ENCODE measurements around the gene TIMM50.
"Not testable (repeated sequence)": the region's sequence is repeated elsewhere in the genome, so short reads cannot be mapped to it uniquely, and the experiment has no call there.

Gene TIMM50

DNA sequence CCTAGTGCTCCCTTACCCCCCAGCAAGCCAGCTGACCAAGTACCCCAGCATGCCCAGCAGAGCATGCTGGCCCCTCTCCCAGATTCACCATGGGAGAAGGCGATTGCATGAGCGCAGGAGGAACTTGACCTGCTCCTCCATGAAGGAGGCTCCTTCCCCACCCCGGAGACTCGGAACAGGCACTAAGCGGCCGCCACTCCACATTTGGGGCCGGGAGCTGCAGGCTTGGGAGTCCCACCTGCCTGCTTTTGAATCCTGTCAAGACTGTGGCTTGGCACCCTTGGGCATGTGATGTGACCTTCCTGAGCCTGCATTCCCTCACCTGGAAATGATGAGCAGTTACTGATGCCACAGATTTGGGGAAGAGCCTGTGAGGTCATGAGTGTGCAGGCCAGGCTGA lies 12.7 kb upstream of the TIMM50 start:
- no peak for DNase-seq (ENCODE audit: low read depth)
- no peak overlapping the region for H3K4me3 ChIP-seq (ENCODE audit: low read depth, low read length)

DNA sequence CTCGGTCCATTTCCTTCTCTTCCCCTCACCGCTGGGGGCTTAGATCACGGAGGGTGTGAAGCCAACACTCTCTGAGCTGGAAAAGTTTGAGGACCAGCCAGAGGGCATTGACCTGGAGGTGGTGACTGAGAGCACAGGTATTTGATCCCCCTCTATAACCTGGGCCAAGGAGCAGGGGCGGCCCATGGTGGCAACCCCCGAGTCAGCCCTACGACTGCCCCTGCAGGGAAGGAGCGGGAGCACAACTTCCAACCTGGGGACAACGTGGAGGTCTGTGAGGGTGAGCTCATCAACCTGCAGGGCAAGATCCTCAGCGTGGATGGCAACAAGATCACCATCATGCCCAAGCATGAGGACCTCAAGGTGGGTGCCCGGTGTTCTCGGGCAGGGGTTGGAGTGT lies 11.6 kb upstream of the TIMM50 start:
- DNase-seq (ENCODE audit: low read depth), result no peak
- H3K4me3 ChIP-seq (ENCODE audit: low read depth, low read length), result no peak overlapping the region

DNA sequence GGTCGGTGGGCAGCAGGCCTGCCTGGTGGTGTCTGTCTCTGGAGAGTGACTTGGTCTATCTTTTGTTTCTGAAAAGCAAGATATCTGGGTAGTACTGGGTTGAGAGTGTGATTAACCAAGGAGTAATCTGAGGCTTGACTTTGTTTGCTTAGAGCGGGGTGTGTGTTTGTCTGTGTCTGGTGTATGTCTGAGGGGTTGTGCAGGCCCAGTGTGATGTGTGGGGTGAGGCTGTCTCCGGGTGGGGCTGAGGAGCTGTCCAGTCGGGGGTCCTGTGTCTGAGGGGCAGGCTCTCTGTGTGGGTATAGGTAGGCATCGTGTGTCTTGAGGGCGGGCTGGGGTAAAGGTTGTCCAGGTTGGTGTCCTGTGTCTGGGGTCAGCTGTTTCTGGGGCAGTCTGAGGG lies 11.1 kb upstream of the TIMM50 start:
- DNase-seq (ENCODE audit: low read depth), result no peak
- no peak overlapping the region for H3K4me3 ChIP-seq (ENCODE audit: low read depth, low read length)

DNA sequence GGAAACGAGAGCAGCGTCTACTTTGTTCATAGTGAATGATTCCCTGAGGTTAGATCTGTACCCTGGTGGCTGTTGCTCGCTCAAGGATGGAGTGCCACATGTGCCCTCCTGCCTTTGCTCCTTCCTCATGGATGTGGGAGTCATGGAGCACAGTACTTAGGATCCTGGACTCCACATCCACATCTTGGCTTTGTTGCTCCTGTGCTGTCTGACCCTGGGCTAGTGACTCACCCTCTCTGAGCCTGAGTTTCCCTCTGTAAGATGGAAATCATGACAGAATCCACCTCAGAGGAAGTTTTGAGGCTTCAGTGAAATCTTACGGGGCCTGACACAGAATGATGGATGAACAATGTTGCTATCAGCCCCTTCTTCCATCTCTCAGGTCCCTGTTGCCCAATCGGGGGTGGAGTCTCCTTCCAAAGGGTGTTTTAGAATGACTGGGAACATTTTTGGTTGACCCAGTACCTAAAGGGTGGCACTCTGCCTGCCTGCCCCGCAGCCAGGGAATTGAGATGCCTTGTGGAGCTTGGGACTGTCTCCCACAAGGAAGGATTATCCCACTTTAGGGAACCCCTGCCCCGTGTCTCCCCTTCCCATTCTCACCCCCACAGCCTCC lies 9.8 kb upstream of the TIMM50 start:
- no peak for DNase-seq (ENCODE audit: low read depth)
- H3K4me3 ChIP-seq (ENCODE audit: low read depth, low read length), result no peak overlapping the region

DNA sequence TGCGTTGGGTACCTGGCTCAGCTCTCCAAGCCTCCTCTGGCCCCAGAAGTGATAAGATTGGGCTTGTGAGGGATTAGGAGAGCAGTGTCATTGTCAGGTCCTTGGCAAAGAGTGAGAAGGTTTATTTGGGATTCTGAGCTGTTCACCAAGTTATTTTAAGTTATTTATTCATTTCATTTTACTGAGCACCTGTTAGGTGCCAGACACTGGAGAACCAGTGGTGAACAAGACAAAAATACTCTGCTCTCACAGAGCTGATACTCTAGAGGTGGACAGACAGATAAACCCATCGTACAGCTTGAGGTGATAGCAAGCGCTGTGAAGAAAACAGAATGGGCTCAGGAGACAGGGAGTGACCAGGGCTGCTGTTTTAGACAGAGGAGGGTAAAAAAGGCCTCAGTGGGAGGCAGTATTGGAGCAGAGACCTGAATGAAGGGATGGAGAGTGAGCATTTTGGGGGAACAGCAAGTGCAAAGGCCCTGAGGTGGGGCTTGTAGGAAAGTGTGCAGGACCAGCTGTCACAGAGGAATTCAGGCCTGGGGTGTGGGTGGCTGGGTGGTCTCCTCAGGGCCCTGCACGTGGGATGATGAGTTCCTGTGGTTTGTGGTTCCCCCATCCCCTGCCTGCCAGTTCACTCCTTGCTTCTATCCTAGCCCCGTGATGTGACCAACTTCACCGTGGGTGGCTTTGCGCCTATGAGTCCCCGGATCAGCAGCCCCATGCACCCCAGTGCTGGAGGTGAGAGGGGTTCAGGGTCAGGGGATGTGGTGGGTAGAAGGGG lies 8.7 kb upstream of the TIMM50 start:
- no peak overlapping the region for H3K4me3 ChIP-seq (ENCODE audit: low read depth, low read length)
- DNase-seq (ENCODE audit: low read depth), result no peak

DNA sequence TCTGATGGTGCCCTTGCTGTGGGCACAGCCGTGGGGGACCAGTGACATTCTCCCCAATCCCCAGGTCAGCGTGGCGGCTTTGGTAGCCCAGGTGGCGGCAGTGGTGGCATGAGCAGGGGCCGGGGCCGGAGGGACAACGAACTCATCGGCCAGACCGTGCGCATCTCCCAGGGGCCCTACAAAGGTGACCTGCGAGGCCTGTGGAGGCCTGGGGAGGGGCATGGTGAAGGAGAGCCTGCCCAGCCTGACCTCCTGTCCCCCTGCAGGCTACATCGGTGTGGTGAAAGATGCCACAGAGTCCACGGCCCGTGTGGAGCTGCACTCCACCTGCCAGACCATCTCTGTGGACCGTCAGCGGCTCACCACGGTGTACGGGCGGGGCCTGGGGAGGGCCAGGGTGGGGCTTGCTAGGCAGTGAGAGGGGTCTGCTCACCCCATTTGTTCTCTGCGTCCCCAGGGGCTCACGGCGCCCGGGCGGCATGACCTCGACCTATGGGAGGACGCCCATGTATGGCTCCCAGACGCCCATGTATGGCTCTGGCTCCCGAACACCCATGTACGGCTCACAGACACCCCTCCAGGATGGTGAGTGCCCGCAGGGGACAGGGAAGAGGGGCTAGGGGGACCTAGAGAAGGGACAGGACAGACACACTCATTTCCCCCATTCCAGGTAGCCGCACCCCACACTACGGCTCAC lies 7.7 kb upstream of the TIMM50 start:
- DNase-seq (ENCODE audit: low read depth), result no peak
- H3K4me3 ChIP-seq (ENCODE audit: low read depth, low read length), result no peak overlapping the region

DNA sequence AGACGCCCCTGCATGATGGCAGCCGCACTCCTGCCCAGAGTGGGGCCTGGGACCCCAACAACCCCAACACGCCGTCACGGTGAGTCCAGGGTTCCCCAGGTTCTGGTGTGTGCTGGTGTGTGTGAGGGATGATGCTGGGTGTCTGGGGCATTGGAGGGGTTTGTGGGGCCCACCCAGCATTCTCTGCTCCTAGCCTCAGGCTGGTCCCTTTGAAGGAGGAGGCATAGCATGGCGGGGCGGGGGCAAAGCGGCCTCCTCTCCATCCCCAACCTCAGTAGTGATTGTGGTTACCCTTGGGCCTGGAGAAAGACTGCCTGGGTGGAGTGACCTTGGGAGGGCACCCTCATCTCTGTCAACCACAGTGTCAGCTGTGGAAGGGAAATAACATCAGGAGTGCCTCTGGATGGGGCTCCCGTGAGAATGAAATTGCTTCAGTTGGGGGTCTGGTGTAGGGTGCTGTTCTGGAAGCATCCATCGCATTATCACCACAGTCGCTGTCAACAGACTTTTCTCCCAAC lies 7.1 kb upstream of the TIMM50 start:
- DNase-seq (ENCODE audit: low read depth), result no peak
- no peak overlapping the region for H3K4me3 ChIP-seq (ENCODE audit: low read depth, low read length)

DNA sequence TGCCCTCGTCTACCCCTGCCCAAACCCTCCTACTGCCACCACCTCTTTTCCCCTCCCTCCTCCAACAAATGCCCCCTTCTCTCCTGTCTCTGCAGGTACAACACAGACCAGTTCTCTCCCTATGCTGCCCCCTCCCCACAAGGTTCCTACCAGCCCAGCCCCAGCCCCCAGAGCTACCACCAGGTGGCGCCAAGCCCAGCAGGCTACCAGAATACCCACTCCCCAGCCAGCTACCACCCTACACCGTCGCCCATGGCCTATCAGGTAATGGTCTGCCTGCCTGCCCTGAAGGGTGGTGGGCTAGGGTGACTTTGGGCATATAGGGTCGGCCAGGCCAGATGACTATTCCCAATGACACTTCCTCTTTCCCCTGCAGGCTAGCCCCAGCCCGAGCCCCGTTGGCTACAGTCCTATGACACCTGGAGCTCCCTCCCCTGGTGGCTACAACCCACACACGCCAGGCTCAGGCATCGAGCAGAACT lies 6.5 kb upstream of the TIMM50 start:
- no peak overlapping the region for H3K4me3 ChIP-seq (ENCODE audit: low read depth, low read length)
- no peak for DNase-seq (ENCODE audit: low read depth)

DNA sequence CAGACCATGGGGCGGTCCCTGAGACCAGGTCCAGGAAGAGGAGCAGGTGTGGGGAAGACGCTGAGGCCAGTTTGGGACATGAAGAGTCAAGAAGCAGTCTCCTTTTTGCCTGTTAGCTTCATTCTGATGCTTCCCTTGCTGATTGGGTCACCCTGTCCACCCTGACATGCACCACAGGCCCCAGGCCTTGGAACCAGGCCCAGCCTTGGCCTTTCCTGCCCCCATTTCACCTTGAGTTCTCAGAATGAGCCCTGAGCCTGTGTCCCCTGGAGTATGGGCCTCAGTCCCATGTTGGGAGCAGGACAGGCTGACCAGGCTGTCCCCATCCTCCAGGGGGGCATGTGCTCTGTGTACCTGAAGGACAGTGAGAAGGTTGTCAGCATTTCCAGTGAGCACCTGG lies 4.9 kb upstream of the TIMM50 start:
- H3K4me3 ChIP-seq (ENCODE audit: low read depth, low read length), result no peak overlapping the region
- DNase-seq (ENCODE audit: low read depth), result no peak

DNA sequence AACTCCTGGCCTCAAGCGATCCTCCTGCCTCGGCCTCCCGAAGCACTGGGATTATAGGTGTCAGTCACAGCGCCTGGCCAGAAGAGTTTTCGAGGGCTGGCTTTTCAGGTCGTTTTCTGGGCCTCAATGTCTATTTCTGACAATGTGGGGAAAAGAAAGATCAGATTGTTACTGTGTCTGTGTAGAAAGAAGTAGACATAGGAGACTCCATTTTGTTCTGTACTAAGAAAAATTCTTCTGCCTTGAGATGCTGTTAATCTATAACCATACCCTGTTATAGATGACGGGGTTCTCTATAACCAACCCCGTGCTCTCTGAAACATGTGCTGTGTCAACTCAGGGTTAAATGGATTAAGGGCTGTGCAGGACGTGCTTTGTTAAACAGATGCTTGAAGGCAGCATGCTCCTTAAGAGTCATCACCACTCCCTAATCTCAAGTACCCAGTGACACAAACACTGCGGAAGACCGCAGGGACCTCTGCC lies 1.3 kb upstream of the TIMM50 start:
- not testable (repeated sequence) for DNase-seq (ENCODE audit: low read depth); H3K4me3 ChIP-seq (ENCODE audit: low read depth, low read length)

DNA sequence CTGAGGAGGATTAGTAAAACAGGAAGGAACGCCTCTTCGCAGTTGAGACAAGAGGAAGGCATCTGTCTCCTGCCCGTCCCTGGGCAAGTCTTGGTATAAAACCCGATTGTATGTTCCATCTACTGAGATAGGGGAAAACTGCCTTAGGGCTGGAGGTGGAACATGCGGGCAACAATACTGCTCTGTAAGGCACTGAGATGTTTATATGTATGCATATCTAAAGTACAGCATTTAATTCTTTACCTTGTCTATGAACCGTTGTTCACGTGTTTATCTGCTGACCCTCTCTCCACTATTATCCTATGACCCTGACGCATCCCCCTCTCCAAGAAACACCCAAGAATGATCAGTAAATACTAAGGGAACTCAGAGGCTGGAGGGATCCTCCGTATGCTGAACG lies 722 bp upstream of the TIMM50 start:
- no peak for DNase-seq (ENCODE audit: low read depth)
- peak overlapping the region; percentile 100 for H3K4me3 ChIP-seq (ENCODE audit: low read depth, low read length)

DNA sequence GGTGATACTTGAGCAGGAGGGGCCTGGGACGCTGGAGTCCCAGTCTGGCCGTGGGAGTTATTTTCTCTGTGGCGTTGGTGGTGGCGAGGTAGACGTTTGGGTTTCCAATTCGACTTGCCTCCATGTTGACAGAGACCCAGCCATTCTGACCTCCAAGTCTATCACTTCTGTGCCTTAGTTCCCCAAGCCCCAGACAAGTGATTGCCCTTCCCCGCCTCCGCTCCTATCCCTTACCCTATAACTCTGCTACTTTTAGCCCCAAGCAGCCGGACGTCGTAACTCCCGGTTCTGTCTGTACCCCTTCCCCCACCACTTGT lies 549 bp downstream of the TIMM50 start:
- peak overlapping the region; percentile 100 for H3K4me3 ChIP-seq (ENCODE audit: low read depth, low read length)
- DNase-seq (ENCODE audit: low read depth), result no peak

DNA sequence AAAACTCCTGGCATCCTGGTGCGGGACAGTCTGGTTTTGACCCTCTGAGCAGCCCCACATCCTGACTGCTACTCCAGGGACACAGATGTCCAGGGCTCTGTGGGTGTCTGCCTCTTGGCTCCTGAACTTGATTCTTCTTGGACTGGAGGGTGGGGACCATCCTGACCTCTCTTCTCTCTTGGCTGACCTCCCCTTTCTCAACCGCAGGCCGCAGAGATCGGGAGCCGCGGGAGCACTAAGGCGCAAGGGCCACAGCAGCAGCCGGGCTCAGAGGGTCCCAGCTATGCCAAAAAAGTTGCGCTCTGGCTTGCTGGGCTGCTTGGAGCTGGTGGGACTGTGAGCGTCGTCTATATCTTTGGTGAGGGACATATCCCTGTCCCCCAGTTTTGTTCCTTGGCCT lies 1.0 kb downstream of the TIMM50 start:
- DNase-seq (ENCODE audit: low read depth), result no peak
- peak overlapping the region; percentile 100 for H3K4me3 ChIP-seq (ENCODE audit: low read depth, low read length)

DNA sequence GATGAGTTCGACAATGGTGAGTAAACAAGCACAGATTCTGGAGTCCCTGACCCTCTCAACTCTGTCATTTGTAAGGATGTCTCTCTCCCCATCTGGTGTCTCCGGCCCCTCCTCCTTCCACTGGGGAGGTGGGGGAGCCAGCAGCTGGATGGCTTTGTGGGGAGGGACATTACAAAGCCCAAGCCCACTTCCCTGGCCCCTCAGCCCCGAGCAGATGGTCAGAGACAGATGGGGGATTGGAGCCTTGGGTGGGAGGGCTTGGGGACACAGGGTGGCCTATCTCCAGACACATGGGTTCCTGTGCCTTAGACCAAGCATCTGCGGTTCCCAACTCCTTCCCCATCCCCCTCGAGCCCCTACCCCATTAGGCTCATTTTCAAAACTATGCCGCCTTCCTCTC lies 2.5 kb downstream of the TIMM50 start:
- no peak overlapping the region for H3K4me3 ChIP-seq (ENCODE audit: low read depth, low read length)
- DNase-seq (ENCODE audit: low read depth), result no peak

DNA sequence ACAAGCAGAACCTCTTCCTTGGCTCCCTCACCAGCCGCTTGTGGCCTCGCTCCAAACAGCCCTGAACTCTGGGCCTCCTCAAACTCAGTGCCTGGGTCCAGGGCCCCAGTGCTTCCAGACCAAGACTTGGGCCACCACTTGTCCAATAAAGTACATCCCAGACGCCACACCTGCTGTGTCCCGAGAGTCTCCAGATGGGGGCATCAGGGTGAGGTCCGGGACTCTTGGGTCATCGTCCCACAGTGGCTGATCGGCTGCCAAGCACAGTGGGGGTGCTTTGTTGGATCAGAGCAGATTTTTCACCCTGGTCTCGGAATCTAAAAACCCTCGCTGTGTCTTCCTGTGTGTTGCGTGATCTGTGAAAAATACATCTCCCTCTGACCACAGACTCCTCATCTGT lies 9.1 kb downstream of the TIMM50 start:
- no peak for DNase-seq (ENCODE audit: low read depth)
- no peak overlapping the region for H3K4me3 ChIP-seq (ENCODE audit: low read depth, low read length)

DNA sequence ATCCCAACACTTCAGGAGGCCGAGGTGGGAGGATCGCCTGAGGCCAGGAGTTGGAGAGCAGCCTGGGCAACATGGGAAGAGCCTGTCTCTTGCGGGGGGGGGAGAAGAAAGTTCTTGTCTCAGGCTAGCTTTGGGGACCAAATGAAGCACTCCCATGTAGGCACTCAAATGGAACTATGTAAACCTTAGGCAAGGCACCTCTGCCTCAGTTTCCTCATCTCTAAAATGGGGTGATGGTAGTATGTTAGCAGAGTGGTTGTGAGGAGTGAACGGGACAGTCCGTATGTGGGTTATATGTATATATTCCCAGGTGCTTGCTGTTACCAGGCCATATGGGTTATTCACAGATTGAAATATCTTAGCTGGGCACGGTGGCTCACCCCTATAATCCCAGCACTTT lies 11.6 kb downstream of the TIMM50 start:
- no peak overlapping the region for H3K4me3 ChIP-seq (ENCODE audit: low read depth, low read length)
- no peak for DNase-seq (ENCODE audit: low read depth)

DNA sequence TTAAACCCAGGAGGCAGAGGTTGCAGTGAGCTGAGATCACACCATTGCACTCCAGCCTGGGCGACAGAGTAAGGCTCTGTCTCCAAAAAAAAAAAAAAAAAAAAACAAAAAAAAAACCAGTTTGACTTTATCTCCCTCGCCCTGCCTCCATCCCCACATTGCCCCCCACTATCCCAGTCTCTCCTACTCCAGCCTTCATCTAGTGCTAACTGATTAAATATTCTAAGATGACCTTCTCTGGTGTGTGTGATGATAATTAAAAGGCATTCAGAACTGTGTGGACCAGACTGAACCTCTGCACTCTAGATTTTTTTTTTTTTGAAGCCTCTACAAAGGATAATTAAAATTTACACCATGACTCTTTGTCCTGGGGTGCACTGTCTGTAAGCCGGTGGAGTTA lies 12.2 kb downstream of the TIMM50 start:
- H3K4me3 ChIP-seq (ENCODE audit: low read depth, low read length), result no peak overlapping the region
- DNase-seq (ENCODE audit: low read depth), result no peak

DNA sequence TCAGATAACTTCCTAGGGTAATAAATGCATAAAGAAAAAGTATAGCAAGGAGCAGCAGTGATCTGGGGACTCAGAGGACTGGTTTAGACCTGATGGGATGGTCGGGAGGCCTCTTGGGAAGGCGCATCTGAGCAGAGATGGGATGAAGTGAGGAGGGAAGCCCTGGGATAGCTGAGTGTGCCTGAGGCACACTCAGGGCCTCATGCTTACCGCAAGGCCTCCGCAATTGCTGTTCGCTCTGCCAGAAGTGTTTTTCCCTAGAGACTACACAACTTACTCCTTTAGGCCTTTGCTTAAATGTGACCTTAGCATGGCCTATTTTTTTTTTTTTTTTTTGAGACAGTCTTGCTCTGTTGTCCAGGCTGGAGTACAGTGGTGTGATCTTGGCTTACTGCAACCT lies 14.0 kb downstream of the TIMM50 start:
- no peak overlapping the region for H3K4me3 ChIP-seq (ENCODE audit: low read depth, low read length)
- no peak for DNase-seq (ENCODE audit: low read depth)

DNA sequence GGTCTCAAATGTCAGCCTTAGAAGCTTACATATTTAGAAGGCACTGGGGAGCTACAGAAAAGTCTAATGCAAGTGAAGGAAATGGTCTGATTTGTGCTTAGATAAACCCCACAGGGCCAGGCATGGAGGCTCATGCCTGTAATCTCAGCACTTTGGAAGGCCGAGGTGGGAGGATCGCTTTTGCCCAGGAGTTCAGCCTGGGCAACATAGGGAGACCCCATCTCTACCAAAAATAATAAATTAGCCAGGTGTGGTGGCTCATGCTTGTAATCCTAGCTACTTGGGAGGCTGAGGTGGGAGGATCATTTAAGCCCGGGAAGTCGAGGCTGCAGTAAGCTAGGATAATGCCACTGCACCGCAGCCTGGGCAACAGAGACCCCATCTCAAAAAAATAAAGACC lies 15.4 kb downstream of the TIMM50 start:
- no peak for DNase-seq (ENCODE audit: low read depth)
- no peak overlapping the region for H3K4me3 ChIP-seq (ENCODE audit: low read depth, low read length)

DNA sequence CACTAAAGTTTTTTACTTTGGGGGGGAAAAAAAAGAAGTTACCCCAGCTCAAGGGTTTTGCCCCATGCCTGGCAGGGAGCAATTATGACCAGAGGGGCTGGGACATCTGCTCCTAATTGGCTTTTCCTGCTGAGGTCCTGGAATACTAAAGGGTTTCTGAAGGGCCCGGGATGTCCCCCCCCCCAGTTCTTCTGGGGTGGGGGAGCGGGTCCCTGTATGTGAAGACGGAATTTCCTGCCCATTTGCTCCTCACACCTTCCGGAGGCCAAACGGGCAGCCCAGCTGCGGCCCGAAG lies 17.0 kb downstream of the TIMM50 start:
- H3K4me3 ChIP-seq (ENCODE audit: low read depth, low read length), result peak overlapping the region; percentile 23
- no peak for DNase-seq (ENCODE audit: low read depth)

Data from skeletal muscle cell (primary cell).